Left forelimb (tissue), 1 donor: Measurements from ENCODE around the gene KRT5.

ENCODE experiments used
- DNase-seq: peaks from one replicate; pipeline ENCODE4 v3.0.0-alpha.2; 2018; ENCODE audit warnings: low spot score

Gene KRT5

GRCh38 chr12:52537101-52537500 lies 16.9 kb upstream of the KRT5 start:
- no peak for DNase-seq

GRCh38 chr12:52535574-52535973 lies 15.4 kb upstream of the KRT5 start:
- DNase-seq, result no peak

- no peak for DNase-seq
Observed at GRCh38 chr12:52534482-52534881, 14.3 kb upstream of the KRT5 start.

- no peak for DNase-seq
Observed at GRCh38 chr12:52533686-52534470, 13.7 kb upstream of the KRT5 start.

DNA sequence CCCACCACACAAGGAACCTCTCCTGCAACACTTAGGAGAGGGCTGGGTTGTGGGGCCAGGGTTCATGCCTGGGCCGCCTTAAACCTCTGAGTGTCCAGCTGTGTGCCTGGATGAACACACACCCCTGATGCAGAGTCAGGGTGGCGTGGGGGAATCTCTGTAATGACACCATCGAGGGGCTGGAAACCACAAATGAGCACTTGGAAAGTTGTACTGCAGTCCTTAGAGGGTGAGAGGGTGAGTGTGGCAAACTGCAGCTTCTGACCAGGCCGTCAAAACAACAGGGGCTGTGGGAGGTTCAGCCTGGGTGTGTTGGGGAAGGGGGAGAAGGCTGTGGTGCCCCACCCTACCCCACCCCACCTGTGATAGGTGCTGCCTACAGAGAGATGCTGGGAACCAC lies 12.4 kb upstream of the KRT5 start:
- DNase-seq, result no peak

GRCh38 chr12:52531566-52532300 lies 11.5 kb upstream of the KRT5 start:
- no peak for DNase-seq

- no peak for DNase-seq
Observed at GRCh38 chr12:52530905-52531304, 10.7 kb upstream of the KRT5 start.

GRCh38 chr12:52530366-52530765 lies 10.2 kb upstream of the KRT5 start:
- no peak for DNase-seq

DNA sequence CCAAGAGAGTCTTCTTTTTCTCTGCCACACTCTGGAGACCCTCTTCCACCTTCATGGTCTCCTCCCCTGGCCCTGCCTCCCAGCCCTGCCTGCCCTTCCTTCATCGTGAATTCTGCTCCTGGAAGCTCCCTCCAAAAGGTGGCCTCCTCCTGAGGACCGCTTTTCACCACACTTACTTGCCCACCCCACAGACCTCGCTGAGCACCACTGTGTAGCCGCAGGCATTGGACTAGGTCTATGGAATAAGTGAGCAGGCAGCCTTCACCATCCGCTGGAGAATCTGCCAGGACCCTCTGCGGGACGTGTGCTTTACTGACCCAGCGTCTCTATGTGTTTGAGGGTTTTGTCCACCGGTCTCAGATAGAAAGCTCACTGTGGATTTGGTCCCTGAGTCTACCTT lies 9.7 kb upstream of the KRT5 start:
- no peak for DNase-seq

DNA sequence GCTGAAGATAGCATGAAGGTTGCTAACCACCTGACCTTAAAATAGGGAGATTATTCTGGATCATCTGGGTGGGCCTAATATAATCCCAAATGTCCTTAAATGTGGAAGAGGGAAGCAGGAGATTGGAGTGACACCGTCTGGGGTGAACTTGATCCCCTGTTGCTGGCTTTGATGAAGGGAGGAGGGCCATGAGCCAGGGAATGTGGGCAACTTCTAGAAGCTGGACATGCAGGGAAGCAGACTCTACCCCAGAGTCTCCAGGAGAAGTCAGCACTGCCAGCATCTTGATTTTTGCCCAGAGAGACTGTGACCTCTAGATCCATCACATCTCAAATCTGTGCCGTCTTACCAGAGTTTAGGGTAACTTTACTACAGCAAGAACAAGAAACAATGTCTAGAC lies 9.2 kb upstream of the KRT5 start:
- no peak for DNase-seq

DNA sequence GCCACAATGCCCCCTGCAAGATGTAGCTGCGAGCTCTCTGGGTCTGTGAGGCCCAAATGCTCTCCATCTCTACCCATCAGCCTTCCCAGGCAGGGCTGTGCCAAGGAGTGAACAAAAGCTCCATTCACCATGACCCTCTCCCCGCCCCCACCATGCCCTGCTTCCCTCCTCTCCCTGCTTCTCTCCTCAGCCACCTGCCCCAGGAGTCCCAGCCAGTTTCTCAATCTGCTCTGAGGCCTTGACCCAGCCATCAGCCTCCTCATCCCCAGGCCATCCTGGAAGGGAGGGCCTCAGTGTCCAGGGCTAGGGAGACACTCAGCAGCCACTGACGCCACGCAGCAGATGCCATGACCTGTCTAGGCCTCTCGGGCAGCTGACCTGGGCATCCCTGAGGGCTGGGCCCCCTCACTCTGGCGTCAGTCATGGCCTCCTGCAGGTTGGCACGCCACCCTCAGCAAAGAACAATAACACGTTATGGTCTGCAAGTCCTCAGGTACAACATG lies 8.5 kb upstream of the KRT5 start:
- DNase-seq, result peak; percentile 44

GRCh38 chr12:52527121-52527800 lies 7.1 kb upstream of the KRT5 start:
- peak; percentile 17 for DNase-seq

DNA sequence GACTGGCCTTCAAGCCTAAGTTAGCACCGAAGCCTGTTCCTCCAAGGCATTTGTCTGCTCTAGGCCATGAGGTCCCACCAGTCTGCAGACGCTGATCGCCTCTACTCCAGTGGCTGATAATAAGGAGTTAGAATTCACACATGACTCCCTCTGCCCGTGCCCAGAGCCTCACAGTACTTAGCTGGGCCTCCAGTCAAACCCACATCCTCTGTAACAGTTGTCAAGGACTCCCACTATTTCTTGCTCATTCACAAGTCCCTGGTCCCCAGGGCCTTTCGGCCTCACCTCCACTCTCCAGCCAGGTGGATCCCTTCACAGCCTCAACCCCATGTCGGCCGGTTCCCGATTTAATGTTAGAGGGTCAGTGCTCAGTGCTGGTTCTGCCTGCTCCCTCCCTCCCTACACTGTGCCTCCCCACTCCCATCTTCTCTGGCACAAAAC lies 6.3 kb upstream of the KRT5 start:
- DNase-seq, result peak; percentile 36

- DNase-seq, result peak; percentile 59
Observed at GRCh38 chr12:52525661-52526499, 5.7 kb upstream of the KRT5 start.

GRCh38 chr12:52524898-52525591 lies 4.9 kb upstream of the KRT5 start:
- DNase-seq, result peak; percentile 42

- DNase-seq, result peak; percentile 62
Observed at GRCh38 chr12:52524241-52524897, 4.2 kb upstream of the KRT5 start.

DNA sequence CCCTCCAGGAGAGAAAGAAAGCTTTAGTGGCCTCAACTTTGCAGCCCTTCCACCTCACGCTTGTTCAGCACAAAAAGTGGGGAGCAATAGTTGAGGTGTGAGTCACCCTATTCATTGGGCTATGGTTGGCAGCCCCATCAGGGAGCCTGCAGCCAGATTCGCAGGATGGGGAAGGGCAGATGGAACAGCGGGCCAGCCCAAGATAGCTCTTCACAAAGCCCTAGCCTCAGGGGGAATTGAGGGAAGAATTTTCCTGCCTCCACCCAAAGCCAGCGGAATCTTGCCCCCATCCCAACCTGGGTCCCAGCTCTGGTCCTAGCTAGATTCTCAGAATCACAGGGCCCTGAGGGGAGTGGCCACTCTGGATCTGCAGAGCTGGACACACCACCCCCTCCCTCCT lies 3.6 kb upstream of the KRT5 start:
- peak; percentile 38 for DNase-seq

DNA sequence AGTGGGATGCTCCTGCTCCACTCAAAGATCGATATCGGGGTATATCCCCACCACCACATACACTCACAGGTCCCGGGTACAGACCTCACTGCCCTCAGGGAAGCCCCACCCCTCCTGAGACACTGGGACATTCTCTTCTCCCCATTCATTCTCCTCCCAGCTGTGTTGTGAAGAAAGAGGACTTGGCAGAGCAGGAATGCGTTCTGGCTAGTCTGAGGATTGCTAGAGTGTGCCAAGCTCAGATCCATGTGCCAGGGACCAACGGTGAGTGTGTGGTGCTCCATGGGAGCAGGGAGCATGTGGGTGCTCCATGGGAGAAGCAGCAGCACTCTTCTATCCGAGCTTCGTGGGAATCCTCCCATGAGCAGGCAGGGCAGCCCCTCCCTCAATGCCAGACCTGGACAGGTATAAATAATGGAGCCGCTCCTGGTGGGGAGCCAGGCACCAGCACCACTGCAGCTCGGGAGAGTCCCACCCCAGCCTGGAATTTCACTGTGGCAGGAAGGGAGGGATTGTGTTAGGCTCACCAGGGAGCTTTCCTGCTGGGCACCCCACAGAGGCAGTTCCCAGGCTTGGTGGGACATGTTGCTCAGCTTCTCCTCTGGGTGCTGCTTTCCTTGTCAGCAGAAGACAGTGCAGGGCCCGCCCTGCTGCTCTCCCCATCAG lies 2.3 kb upstream of the KRT5 start:
- DNase-seq, result peak; percentile 59

- DNase-seq, result peak; percentile 64
Observed at GRCh38 chr12:52521568-52522266, 1.5 kb upstream of the KRT5 start.
